ENCODE results near the gene ZBTB46.
"Not testable (repeated sequence)": the region's sequence is repeated elsewhere in the genome, so short reads cannot be mapped to it uniquely, and the experiment has no call there.

ZBTB46 gene

GRCh38 chr20:63814891-63815614 is 16.0 kb downstream of the ZBTB46 start:
- no peak for DNase-seq (ENCODE audit: low spot score)

GRCh38 chr20:63811491-63811875 is 19.6 kb downstream of the ZBTB46 start:
- DNase-seq (ENCODE audit: low spot score), result no peak

GRCh38 chr20:63810730-63811490 is 20.2 kb downstream of the ZBTB46 start:
- DNase-seq (ENCODE audit: low spot score), result no peak

- no peak for DNase-seq (ENCODE audit: low spot score)
These were observed 21.2 kb downstream of the ZBTB46 start for GRCh38 chr20:63809856-63810255.

- no peak for DNase-seq (ENCODE audit: low spot score)
These were observed 21.9 kb downstream of the ZBTB46 start for GRCh38 chr20:63808964-63809674.

GRCh38 chr20:63808145-63808724 is 22.8 kb downstream of the ZBTB46 start:
- DNase-seq (ENCODE audit: low spot score), result no peak

- DNase-seq (ENCODE audit: low spot score), result no peak
These were observed 23.4 kb downstream of the ZBTB46 start for GRCh38 chr20:63807654-63808053.

GRCh38 chr20:63804308-63804636 is 26.8 kb downstream of the ZBTB46 start:
- DNase-seq (ENCODE audit: low spot score), result no peak

GRCh38 chr20:63802469-63803240 is 28.4 kb downstream of the ZBTB46 start:
- DNase-seq (ENCODE audit: low spot score), result no peak

GRCh38 chr20:63801174-63801573 is 29.9 kb downstream of the ZBTB46 start:
- DNase-seq (ENCODE audit: low spot score), result not testable (repeated sequence)

- not testable (repeated sequence) for DNase-seq (ENCODE audit: low spot score)
These were observed 30.7 kb downstream of the ZBTB46 start for GRCh38 chr20:63800411-63800810.

- peak; percentile 46 for DNase-seq (ENCODE audit: low spot score)
These were observed 31.9 kb downstream of the ZBTB46 start for GRCh38 chr20:63799127-63799526.

- DNase-seq (ENCODE audit: low spot score), result not testable (repeated sequence)
These were observed 33.9 kb downstream of the ZBTB46 start for GRCh38 chr20:63797175-63797574.

- no peak for DNase-seq (ENCODE audit: low spot score)
These were observed 35.8 kb downstream of the ZBTB46 start for GRCh38 chr20:63795178-63795830.

GRCh38 chr20:63794614-63795013 is 36.5 kb downstream of the ZBTB46 start:
- DNase-seq (ENCODE audit: low spot score), result no peak

GRCh38 chr20:63792866-63793265 is 38.2 kb downstream of the ZBTB46 start:
- no peak for DNase-seq (ENCODE audit: low spot score)

- DNase-seq (ENCODE audit: low spot score), result no peak
These were observed 39.4 kb downstream of the ZBTB46 start for GRCh38 chr20:63791497-63792156.

- no peak for DNase-seq (ENCODE audit: low spot score)
These were observed 40.4 kb downstream of the ZBTB46 start for GRCh38 chr20:63790572-63791168.

GRCh38 chr20:63789836-63790571 is 41.1 kb downstream of the ZBTB46 start:
- no peak for DNase-seq (ENCODE audit: low spot score)

GRCh38 chr20:63787749-63788148 is 43.3 kb downstream of the ZBTB46 start:
- no peak for DNase-seq (ENCODE audit: low spot score)

All from RKO (cell line).